Measurements from ENCODE around the gene IVD.
"Not testable (repeated sequence)": the region's sequence is repeated elsewhere in the genome, so short reads cannot be mapped to it uniquely, and the experiment has no call there.

The IVD gene

DNA sequence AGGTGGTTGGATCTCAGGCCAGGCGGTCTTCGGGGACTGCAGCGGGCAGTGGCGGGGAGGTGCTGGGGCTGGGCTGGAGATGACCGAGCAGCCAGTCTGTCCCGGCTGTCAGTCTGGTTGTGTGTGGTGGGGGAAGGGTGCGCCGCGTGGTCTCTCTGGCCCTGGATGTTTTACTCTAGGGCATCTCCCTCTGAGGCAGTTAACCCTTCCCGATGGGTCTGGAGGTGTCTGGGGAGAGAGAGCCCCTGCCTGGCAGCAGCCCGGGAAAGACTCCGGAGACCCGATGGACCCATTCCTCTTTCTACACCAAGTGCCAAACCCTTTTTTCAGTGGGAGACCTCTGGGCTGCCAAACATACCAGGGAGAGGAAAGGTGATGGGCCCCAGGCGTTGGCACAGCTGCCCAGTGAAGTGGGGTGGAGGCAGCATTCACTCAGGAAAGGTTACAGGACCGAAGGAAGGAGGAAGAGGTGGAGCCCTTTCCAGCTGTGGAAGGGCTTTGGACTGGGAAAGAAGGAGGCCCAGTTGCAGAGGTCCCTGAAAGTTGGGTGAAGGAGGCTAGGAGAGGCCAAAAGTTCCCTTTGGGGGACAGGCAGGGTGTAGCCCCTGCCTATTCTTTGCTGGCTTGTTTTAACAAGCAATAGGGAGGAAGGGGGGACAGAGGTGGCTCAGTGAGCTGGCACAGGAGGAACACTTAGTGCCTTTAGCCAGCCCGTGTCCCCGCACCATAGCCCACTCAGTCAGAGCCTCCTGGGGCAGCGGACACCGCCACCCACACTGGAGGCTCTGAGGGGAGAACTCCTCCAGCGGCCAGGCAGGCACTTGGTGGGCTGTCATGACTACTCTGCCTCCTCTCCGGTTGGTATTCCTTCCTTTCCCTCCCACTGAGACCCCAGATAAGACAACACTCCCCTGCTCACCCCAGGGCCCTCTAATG is 32.4 kb downstream of the IVD start:
- in situ Hi-C loops (cut with MboI; ENCODE audit: low sequenced_read_pairs), result no loop called here

DNA sequence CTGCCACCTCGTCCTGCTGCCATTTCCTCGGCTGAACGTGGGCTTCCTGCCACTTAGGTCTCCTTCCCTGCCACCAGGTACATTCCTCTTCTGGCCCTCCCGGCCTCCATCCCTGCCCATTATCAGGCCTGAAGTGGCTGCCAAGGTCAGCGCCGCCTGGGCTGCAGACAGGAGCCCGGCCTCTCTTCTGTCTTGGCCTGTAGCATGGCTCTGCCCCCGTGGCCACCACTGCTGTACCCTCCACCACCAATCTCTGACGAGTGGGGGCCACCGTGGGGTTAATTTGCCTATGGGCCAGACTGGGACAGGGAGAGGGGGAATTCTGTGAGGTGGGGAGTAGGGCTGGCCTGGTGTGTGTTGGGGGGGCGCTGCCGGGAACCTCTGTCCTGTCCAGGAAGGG is 33.1 kb downstream of the IVD start:
- in situ Hi-C loops (cut with MboI; ENCODE audit: low sequenced_read_pairs), result no loop called here

DNA sequence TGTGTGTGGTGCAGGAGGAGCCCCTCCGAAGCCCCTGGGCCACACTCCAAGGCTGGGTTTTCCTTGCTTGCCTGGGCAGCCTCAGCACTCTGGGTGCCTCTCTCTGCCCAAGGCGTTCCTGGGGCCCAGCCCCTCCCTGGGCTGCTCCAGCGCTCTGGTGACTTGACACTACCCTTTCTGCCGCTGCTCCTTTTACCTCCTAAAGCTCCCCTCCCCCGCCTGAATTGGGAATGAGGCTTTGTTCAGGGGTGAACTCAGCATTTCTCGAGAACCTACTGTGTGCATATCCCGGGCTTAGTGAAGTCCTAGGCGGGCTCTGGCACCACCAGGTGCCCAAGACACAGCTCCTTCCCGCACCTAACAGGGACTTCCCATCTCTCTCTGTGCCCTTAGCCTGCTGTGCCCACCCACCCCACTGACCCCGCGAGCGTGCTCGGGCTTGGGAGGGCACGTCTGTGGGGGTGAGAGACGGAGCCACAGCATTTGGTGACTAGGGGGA is 33.9 kb downstream of the IVD start:
- in situ Hi-C loops (cut with MboI; ENCODE audit: low sequenced_read_pairs), result no loop called here

DNA sequence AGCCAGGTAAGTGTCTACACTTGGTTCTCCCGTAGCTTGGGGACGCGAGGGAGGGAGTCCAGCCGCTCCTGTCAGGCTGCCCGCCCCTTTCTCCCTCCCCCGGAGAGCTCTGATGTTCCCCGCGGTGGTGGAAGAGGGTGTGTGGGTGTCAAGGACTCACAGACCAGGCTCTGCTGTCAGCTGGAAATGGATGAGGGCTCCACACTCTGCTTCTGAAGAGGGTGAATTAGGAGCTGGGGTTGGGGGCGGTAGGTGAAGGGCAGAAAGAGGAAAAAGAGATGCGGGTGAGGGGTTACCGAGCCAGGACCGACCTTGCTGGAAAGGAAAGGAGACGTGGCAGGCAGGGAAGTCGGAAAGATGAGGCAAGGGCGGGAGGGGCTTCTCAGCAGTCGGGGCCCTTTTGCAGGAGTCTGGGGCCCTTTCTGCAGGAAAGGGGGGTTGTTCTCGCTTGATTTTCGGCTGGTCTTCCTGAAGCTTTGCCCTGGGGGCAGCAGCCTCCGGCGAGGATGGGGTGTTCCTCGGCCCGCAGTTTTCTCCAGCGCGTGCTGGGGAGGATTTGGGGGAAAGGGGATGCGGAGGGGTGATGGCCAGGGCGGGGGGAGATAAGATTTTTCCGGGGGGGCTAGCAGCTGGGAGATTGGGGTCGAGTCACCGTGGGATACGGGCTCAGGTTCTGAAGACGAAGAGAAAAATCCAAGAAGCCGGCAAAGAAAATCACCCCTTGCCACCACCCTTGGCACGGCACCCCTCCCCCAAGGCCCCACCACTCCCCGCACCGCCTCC is 34.6 kb downstream of the IVD start:
- in situ Hi-C loops (cut with MboI; ENCODE audit: low sequenced_read_pairs), result no loop called here

DNA sequence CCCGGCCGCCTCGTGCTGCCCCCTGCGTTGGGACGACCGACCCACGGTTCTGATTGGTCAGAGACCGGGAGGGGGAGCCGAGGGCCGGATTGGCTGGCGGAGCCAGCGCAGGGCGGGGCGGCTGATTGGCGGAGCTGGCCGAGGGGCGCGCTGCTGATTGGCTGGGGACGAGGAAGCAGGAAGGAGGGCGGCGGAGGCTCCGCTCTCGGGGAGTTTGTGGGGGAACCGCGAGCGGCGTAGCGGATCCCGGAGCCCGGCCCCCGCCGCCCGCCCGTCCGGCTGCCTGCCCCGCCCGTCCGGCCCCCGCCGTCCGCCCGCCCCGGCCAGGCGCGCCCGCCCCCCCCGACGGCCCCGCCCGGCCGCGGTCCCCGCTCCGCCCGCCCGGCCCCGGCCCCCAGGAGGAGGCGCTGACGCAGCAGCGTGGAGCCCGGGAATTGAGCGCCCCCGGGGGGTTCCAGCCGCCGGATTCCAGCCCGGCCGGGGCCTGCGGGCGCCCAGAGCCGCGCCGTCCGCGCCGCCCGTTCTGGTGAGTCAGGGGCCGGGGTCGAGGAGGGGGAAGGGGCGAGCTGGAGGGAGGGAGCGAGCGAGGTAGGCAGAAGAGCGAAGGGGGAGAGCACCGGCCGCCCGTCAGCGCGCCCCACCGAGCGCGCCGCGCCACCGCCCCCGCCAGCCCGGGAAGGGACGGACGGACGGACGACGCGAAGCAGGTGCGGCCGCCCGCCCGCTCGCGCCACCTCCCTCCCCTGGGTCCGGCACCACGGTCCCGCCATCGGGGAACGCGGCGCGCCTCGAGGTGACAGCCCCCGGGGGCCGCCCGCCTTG is 35.4 kb downstream of the IVD start, which contains the start of gene BAHD1:
Gene BAHD1 (plus strand): TSS at position 211 of the 822 bp plus-strand sequence. CDS start 17,512 bp downstream, outside the sequence.
- in situ Hi-C loops (cut with MboI; ENCODE audit: low sequenced_read_pairs), result no loop called here

DNA sequence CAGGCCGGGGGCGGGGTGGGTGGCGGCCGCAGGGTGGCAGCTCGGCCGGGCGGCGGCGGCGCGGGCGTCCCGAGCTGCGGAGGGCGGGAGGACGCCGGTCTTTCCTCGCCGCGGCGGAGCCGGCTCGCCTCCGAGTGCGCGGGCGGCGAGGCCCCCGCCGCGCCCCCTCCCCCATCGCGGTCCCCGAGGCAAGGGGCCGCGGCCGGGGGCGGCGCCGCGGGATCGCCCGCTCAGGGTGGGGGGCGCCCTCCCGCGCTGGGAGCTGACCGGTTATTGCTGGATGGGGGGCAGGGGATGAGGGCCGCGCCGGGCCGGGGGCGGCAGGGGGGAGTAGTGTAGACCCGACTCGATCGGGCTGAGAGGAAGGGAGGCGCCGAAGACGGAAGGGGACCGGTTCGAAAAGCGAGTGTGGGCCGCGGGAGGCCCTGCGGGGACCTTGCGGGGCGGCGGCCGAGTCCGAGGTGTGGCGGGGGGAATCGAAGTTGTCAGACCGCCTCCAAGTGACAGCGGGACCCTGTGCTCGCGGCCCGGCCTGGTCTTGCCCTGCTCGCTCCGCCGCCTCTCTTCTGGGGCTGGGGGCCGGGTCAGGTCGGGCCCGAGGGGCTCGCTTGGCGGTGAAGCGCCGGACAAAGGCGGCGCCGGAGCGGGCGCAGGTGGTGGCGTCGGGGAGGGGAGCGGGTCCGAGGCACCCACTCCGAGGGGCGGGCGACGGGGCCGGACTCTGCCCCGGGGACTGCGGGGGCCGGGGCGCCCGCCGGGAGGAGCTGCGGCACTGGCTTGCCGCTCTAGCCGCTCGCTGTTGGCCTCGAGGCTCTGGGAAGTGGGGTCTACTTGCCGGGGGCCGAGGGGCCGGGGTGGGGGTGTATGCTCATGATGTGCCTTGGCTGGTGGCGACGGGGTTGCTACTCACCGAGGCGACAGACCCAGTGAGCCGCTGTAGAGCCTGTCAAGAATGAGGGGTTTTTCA is 36.3 kb downstream of the IVD start:
- in situ Hi-C loops (cut with MboI; ENCODE audit: low sequenced_read_pairs), result no loop called here

DNA sequence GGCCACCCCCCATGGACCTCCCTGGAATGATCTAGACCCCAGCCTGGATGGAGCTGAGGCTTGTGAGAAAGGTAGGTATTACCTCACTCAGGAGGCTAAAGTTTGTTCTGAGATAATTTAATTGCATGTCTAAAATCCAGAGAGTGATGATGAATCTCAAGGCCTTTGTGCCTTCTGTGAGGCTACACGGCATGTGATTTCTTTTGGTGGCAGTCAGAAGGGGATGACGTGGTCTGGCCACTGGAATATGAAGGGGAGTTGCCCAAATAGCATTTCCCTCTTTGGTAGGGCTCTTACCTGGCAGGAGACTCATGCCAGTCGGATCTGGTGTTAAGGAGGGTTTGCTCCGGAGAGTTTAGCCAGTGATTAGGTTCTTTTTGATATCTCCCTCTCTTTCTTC is 37.7 kb downstream of the IVD start:
- in situ Hi-C loops (cut with MboI; ENCODE audit: low sequenced_read_pairs), result no loop called here

DNA sequence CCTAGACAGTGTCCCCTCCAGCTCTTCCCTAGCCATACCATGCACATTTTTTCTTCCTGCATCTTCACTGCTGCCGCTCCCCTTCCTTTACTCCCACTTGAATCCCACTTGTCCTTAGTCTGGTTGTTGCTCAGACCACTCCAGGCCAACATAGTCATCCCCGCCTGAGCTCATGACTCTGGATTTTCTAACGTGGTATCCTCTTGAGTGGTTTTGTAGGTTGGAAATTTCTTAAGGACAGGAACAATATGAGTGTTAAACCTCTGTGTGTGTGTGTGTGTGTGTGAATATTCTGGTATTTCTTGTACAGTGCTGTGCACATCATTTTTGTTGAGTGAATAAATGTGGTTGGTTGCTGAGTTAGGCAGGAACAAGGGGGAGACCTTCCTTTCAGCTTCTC is 38.3 kb downstream of the IVD start:
- in situ Hi-C loops (cut with MboI; ENCODE audit: low sequenced_read_pairs), result no loop called here

DNA sequence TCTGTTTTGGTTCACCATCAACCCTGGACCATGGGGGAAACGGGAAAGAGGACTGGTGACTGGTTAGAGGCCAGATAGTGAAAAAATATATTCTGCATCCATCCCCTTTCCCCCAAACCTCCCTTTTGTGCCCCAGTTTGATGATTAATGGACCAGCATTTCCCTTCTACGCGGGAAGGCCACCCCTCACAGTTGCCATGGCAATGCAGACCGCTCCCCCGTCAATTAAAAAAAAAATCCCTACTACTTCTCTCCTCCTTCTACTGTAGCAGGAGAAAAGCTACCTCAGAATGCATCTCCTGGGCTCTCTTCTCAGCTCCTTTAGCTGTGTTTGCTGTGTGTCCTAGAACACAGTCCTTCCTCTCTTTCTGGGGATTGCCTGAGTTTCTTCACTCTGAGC is 39.1 kb downstream of the IVD start:
- in situ Hi-C loops (cut with MboI; ENCODE audit: low sequenced_read_pairs), result no loop called here

DNA sequence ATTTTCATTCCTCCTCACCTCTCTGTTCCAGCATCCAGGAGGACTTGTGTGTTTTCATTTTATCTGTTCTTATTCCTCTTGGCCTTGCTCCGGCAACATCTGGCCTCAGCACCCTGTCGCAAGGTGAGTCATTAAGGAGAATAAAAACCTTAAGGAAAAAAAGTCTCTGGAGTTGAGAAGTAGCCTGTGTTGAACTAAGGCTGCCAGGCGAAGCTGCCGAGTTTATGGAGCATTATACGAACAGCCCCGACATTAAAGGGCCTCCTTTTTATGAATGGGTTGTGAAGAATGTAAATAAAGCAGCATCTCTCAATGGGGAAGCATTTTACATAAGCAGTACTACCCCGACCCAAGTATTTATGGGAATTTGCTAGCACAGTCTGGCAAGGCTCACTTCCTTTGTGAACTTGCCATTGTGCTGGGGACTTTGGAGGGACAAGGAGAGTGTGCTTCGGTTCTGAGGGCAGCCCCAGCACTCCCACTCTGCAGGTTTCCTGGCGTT is 39.9 kb downstream of the IVD start:
- in situ Hi-C loops (cut with MboI; ENCODE audit: low sequenced_read_pairs), result no loop called here

DNA sequence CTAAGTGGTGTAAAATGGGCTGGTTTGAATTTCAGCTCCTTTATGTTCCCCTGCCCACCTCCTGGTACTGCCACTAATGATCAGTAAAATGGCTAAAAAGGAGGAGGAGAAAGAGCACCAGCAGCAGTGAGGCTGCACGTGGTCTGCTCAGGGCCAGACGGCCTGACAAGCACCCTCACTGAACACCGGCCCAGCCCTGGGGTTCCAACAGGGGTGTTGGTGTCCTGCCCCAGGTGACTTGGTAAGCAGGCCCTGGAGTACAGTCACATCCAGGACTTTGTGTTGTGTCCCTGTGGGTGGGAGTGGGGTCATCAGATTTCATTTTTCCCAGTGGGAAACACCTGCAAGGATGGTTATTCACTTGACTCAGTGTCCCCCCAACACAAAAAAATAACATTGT is 40.5 kb downstream of the IVD start:
- in situ Hi-C loops (cut with MboI; ENCODE audit: low sequenced_read_pairs), result no loop called here

DNA sequence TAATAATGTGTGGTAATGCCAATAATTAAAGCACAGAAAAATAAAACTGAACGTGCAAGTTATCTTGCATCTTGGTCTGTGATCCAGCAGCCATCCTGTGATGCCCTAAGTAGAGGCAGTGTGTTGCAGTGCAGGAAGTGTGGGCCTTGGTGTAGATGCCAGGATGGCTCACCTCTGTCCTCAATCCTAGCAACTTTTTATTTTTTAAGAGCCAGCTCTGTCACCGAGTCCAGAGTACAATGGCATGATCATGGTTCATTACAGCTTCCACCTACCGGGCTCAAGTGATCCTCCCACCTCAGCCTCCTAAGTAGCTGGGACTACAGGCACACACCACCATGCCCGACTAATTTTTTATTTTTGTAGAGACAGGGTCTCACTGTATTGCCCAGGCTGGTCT is 42.8 kb downstream of the IVD start:
- in situ Hi-C loops (cut with MboI; ENCODE audit: low sequenced_read_pairs), result no loop called here

DNA sequence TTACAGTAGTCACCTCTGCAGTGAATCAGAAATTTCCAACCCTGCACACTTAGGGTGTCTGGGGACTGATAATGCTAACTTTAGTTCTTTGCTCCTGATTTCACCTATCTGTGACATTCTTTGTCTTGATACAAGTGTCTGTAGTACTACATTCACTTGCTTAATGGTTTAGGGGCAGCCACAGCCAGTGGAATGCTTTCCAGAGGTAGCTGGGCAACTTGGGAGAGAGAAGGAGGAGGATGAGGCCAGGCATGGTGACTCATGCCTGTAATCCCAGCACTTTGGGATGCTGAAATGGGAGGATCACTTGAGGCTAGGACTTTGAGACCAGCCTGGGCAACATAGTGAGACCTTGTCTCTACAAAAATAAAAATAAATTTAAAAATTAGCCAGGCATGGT is 43.7 kb downstream of the IVD start:
- in situ Hi-C loops (cut with MboI; ENCODE audit: low sequenced_read_pairs), result no loop called here

DNA sequence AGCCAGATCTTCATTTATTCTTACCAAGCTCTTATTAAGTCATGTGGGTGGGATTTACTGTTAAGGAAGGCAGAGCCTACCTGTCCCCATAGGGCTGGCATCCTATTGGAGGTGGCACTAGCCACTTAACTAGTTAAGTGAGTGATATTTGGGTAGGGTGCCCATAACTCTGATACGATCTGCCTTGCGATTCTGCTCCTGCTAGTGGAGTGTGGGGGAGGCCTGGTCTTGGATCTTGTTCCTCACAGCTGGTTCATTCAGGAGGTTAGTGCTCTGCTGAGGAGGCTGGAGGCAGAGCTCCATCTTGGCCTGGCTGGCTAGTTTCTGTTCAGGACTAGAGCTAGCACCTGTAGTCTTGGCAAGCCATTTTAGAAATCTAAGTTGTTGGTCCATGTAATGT is 44.5 kb downstream of the IVD start:
- in situ Hi-C loops (cut with MboI; ENCODE audit: low sequenced_read_pairs), result no loop called here

DNA sequence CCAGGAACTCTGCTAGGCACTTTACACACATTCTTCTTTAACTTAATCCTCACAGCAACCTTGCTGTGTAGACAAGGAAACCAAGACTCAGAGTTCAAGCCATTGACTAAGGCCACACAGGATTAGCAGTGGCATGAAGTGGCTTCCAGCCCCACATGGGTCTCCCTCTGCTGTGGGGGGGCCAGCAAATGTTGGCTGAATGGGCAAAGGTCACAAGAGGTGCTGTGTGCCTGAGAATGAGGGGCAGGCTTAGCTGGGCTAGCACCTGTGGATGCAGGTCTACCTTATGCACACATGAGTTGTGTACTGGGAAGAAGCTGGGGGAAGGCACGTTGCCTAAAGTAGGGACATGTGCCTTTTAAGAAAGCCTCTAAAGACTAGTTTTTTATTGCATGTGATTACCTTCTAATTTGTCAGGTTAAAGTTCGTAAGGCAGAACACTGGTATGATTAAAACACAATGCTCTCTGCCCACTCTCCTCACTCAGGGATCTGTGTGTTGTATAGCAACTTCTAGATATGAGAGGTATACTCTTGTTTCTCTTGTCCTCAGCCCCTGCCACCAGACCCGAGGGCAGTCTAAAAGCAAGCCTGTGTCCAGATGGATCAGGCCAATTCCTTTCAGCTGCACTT is 46.0 kb downstream of the IVD start:
- in situ Hi-C loops (cut with MboI; ENCODE audit: low sequenced_read_pairs), result no loop called here

DNA sequence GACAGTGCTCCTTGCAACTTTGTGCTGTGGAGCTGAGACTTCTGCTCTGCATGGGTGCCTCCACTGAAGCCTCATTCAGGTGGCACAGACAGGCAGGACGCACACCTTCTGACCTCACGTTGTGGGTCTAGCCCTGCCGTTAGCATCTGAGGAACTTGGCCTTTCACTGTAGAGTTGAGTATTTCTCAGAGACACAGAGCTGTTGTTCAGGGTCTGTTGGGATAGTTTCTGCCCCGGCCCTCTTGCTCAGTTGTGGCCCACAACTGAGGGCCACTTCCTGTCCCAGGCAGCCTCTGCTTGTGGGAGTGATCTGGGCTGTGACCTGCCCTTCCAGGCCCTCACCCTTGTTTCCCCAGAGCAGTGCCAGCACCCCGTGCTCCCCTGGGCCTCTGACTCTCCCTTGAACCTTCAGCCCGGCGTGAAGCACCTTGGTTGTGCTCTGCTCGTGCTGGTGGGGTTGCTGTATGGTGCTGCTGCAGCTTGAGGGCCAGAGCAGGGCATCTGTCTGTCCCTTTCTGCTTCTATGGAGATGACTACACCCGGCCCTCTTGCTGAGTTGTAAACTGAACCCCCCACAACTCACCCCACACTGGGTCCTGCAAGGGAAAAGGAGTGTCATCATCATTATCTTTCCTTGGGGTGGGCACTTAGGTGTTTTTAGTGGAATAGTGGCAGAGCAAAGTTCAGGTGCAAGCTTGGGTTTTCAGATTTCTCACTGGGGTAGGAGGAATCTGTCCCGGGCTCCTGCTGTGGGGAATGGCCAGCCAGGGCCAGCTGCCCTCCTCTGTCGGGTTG is 46.9 kb downstream of the IVD start:
- in situ Hi-C loops (cut with MboI; ENCODE audit: low sequenced_read_pairs), result no loop called here

DNA sequence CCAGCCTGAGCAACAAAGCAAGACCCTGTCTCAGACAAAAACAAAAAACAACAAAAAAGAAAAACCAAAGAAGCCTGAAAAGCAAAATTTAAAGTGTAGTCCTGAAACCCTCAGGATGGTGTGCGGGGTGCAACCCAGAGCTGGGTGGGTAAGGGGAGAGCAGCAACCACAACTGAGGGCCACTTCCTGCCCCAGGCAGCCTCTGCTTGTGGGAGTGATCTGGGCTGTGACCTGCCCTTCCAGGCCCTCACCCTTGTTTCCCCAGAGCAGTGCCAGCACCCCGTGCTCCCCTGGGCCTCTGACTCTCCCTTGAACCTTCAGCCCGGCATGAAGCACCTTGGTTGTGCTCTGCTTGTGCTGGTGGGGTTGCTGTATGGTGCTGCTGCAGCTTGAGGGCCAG is 48.3 kb downstream of the IVD start:
- in situ Hi-C loops (cut with MboI; ENCODE audit: low sequenced_read_pairs), result not testable (repeated sequence)

DNA sequence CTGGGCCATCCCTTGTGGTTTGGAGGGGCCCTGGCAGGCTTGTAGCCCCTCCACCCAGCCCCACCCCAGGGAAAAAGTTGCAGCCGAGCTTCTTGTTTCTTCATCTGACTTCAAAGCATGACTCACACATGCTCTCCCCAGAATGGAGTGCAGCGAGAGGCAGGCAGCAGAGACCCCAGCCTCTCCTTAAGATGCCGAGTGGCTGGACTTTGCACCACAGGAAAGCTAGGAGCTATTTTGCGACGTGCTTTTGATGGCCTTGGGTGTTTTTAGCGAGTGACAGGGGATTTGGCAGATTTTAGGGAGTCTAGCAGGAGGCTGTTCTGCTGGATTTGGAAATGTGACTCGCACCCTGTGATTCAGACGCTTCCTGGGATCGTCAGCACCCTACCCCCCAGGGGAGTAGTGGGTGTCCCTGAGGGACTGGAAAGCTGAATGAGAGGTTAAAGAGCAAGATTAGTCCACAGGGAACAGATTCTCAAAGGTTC is 49.4 kb downstream of the IVD start:
- in situ Hi-C loops (cut with MboI; ENCODE audit: low sequenced_read_pairs), result no loop called here

All from hTERT RPE-1 (cell line).